ENCODE data around the gene JARID2.

The JARID2 gene

DNA sequence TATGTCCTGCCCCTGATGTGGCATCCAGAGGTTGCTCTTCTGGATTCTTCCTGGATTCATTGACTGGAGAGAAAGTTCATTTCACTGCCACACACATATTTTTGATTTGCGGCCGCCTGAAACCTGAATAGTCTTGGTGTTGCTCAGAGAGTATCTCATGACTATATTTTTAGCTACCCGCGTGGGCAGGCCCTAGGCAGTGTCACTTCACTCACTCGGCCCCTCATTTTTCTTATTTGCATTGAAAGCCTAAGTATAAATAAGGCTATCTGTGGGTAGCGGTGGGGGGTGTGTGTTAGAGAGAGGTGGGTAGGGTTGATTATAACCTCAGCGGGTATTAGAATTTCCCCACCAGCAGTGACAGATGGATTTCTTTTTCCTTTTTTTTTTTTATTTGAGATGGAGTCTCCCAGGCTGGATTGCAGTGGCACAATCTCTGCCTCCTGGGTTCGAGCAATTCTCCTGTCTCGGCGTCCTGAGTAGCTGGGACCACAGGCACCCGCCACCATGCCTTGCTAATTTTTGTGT lies 113.5 kb downstream of the JARID2 start (continued):
- no peak for TF ChIP-seq ZNF555 (tag by site-specific recombination; conservative IDR thresholded peaks at IDR 0.05)
- TF ChIP-seq ZFHX2 (tag by site-specific recombination; conservative IDR thresholded peaks at IDR 0.05) = peak; percentile 80
- no peak for TF ChIP-seq KLF7 (tag by site-specific recombination; IDR thresholded peaks at IDR 0.05; ENCODE audit: borderline replicate concordance)
- TF ChIP-seq, protein P1, sequence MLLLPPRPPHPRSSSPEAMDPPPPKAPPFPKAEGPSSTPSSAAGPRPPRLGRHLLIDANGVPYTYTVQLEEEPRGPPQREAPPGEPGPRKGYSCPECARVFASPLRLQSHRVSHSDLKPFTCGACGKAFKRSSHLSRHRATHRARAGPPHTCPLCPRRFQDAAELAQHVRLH (tag by site-specific recombination; IDR thresholded peaks at IDR 0.05) = no peak
- TF ChIP-seq ZNF366 (tag by site-specific recombination; conservative IDR thresholded peaks at IDR 0.05) = no peak
- TF ChIP-seq ZNF121 (tag by site-specific recombination; IDR thresholded peaks at IDR 0.05) = no peak
- peak; percentile 87 for TF ChIP-seq EGR2 (tag by site-specific recombination; IDR thresholded peaks at IDR 0.05; ENCODE audit: low read depth)
- TF ChIP-seq ZNF274 (IDR thresholded peaks at IDR 0.05; ENCODE audit: low read length) = no peak
- no peak for TF ChIP-seq ZNF274 (tag by site-specific recombination; IDR thresholded peaks at IDR 0.05; ENCODE audit: borderline replicate concordance)
- no peak for TF ChIP-seq ZNF610 (tag by site-specific recombination; IDR thresholded peaks at IDR 0.05; ENCODE audit: borderline replicate concordance)
- TF ChIP-seq, protein P2, sequence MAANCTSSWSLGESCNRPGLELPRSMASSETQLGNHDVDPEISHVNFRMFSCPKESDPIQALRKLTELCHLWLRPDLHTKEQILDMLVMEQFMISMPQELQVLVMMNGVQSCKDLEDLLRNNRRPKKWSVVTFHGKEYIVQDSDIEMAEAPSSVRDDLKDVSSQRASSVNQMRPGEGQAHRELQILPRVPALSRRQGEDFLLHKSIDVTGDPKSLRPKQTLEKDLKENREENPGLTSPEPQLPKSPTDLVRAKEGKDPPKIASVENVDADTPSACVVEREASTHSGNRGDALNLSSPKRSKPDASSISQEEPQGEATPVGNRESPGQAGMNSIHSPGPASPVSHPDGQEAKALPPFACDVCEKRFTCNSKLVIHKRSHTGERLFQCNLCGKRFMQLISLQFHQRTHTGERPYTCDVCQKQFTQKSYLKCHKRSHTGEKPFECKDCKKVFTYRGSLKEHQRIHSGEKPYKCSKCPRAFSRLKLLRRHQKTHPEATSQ (tag by site-specific recombination; IDR thresholded peaks at IDR 0.05) = no peak

DNA sequence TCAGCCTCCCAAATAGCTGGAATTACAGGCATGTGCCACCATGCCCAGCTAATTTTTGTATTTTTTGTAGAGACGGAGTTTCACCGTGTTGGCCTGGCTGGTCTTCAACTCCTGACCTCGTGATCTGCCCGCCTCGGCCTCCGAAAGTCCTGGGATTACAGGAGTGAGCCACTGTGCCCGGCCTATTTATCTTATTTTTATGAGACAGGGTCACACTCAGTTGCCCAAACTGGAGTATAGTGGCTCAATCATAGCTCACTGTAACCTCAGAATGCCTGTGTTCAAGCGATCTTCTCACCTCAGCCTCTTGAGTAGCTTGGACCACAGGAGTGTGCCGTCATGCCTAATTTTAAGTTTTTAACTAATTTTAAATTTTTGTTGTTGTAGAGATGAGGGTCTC lies 114.4 kb downstream of the JARID2 start:
- Histone ChIP-seq H3K4me3 (ENCODE audit: low read depth, low read length) (no peak overlapping the region), H3K9me3 (ENCODE audit: control insufficient read depth, insufficient read depth, low read depth, low read length) (no peaks in the 10 kb centered on the region), H3K36me3 (ENCODE audit: control insufficient read depth in 2 of 2, insufficient read depth in 1 of 2, low read length in 2 of 2) (no peaks in the 10 kb centered on the region), H3K4me1 (ENCODE audit: control insufficient read depth, insufficient read depth, low read length) (peaks cover 67% of the 10 kb centered on the region), H3K27ac (ENCODE audit: extremely low read depth, low read depth, low read length) (no peak overlapping the region)
- POLR2A ChIA-PET = no interaction called here
- CTCF ChIA-PET = interaction anchor here (1.0 kb wide), 1 partner anchor 10 kb away, joined by 3 read pairs; no protein-coding TSS in a partner anchor
- no peak for TF ChIP-seq ZNF473 (tag by site-specific recombination; IDR thresholded peaks at IDR 0.05)
- no peak for TF ChIP-seq ZNF626 (tag by site-specific recombination; IDR thresholded peaks at IDR 0.05)
- no peak for TF ChIP-seq ZNF571 (tag by site-specific recombination; IDR thresholded peaks at IDR 0.05)
- TF ChIP-seq, protein P3, sequence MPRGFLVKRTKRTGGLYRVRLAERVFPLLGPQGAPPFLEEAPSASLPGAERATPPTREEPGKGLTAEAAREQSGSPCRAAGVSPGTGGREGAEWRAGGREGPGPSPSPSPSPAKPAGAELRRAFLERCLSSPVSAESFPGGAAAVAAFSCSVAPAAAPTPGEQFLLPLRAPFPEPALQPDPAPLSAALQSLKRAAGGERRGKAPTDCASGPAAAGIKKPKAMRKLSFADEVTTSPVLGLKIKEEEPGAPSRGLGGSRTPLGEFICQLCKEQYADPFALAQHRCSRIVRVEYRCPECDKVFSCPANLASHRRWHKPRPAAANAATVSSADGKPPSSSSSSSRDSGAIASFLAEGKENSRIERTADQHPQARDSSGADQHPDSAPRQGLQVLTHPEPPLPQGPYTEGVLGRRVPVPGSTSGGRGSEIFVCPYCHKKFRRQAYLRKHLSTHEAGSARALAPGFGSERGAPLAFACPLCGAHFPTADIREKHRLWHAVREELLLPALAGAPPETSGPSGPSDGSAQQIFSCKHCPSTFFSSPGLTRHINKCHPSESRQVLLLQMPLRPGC (tag by site-specific recombination; IDR thresholded peaks at IDR 0.05) = no peak
- TF ChIP-seq ZNF202 (tag by site-specific recombination; IDR thresholded peaks at IDR 0.05; ENCODE audit: borderline replicate concordance) = no peak
- TF ChIP-seq ZNF423 (tag by site-specific recombination; IDR thresholded peaks at IDR 0.05) = no peak
- TF ChIP-seq ZNF785 (tag by site-specific recombination; IDR thresholded peaks at IDR 0.05) = no peak
- no peak for TF ChIP-seq ZNF521 (tag by site-specific recombination; IDR thresholded peaks at IDR 0.05)
- TF ChIP-seq, protein P4, sequence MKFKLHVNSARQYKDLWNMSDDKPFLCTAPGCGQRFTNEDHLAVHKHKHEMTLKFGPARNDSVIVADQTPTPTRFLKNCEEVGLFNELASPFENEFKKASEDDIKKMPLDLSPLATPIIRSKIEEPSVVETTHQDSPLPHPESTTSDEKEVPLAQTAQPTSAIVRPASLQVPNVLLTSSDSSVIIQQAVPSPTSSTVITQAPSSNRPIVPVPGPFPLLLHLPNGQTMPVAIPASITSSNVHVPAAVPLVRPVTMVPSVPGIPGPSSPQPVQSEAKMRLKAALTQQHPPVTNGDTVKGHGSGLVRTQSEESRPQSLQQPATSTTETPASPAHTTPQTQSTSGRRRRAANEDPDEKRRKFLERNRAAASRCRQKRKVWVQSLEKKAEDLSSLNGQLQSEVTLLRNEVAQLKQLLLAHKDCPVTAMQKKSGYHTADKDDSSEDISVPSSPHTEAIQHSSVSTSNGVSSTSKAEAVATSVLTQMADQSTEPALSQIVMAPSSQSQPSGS (tag by site-specific recombination; IDR thresholded peaks at IDR 0.05; ENCODE audit: low read depth) = no peak
- TF ChIP-seq, protein P5, sequence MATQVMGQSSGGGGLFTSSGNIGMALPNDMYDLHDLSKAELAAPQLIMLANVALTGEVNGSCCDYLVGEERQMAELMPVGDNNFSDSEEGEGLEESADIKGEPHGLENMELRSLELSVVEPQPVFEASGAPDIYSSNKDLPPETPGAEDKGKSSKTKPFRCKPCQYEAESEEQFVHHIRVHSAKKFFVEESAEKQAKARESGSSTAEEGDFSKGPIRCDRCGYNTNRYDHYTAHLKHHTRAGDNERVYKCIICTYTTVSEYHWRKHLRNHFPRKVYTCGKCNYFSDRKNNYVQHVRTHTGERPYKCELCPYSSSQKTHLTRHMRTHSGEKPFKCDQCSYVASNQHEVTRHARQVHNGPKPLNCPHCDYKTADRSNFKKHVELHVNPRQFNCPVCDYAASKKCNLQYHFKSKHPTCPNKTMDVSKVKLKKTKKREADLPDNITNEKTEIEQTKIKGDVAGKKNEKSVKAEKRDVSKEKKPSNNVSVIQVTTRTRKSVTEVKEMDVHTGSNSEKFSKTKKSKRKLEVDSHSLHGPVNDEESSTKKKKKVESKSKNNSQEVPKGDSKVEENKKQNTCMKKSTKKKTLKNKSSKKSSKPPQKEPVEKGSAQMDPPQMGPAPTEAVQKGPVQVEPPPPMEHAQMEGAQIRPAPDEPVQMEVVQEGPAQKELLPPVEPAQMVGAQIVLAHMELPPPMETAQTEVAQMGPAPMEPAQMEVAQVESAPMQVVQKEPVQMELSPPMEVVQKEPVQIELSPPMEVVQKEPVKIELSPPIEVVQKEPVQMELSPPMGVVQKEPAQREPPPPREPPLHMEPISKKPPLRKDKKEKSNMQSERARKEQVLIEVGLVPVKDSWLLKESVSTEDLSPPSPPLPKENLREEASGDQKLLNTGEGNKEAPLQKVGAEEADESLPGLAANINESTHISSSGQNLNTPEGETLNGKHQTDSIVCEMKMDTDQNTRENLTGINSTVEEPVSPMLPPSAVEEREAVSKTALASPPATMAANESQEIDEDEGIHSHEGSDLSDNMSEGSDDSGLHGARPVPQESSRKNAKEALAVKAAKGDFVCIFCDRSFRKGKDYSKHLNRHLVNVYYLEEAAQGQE (tag by site-specific recombination; IDR thresholded peaks at IDR 0.05) = no peak
- TF ChIP-seq HOXA7 (CRISPR knock-in tag; IDR thresholded peaks at IDR 0.05; ENCODE audit: borderline replicate concordance) = no peak
- TF ChIP-seq ZNF660 (tag by site-specific recombination; IDR thresholded peaks at IDR 0.05) = no peak
- no peak for TF ChIP-seq FEZF1 (tag by site-specific recombination; IDR thresholded peaks at IDR 0.05)
- TF ChIP-seq KLF9 (tag by site-specific recombination; IDR thresholded peaks at IDR 0.05; ENCODE audit: low read depth) = no peak
- no peak for TF ChIP-seq ZNF24 (tag by site-specific recombination; IDR thresholded peaks at IDR 0.05)
- no peak for TF ChIP-seq ZNF585B (tag by site-specific recombination; IDR thresholded peaks at IDR 0.05)
- TF ChIP-seq, protein P6, sequence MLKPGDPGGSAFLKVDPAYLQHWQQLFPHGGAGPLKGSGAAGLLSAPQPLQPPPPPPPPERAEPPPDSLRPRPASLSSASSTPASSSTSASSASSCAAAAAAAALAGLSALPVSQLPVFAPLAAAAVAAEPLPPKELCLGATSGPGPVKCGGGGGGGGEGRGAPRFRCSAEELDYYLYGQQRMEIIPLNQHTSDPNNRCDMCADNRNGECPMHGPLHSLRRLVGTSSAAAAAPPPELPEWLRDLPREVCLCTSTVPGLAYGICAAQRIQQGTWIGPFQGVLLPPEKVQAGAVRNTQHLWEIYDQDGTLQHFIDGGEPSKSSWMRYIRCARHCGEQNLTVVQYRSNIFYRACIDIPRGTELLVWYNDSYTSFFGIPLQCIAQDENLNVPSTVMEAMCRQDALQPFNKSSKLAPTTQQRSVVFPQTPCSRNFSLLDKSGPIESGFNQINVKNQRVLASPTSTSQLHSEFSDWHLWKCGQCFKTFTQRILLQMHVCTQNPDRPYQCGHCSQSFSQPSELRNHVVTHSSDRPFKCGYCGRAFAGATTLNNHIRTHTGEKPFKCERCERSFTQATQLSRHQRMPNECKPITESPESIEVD (tag by site-specific recombination; IDR thresholded peaks at IDR 0.05) = no peak
